ENCODE results near the gene PACRG. TPM values are rescaled to one million over a fixed set of nuclear protein-coding genes. Genes with fewer than 3 reads are reported as not detected.

The PACRG gene
- total RNA-seq, 1 experiment from 2014 or later, result 0.44 TPM

GRCh38 chr6:162773996-162774395, 46.2 kb downstream of the PACRG start:
- Mint-ChIP-seq H3K27ac (no peak overlapping the region), H3K27me3 (ENCODE audit: low read depth) (no peaks in the 10 kb centered on the region), H3K9me3 (peaks cover 2% of the 10 kb centered on the region), H3K36me3 (no peaks in the 10 kb centered on the region), H3K4me1 (no peaks in the 10 kb centered on the region), H3K4me3 (no peak overlapping the region)
- TF ChIP-seq ZNF121 (CRISPR knock-in tag; IDR thresholded peaks at IDR 0.05), result no peak
- no peak for TF ChIP-seq CDX4 (CRISPR knock-in tag; IDR thresholded peaks at IDR 0.05; ENCODE audit: borderline replicate concordance)
- TF ChIP-seq FOXJ3 (CRISPR knock-in tag; IDR thresholded peaks at IDR 0.05; ENCODE audit: borderline replicate concordance), result no peak
- TF ChIP-seq ATF3 (CRISPR knock-in tag; conservative IDR thresholded peaks at IDR 0.05), result no peak
- TF ChIP-seq TEAD1 (CRISPR knock-in tag; IDR thresholded peaks at IDR 0.05), result no peak
- no peak for TF ChIP-seq TEAD4 (CRISPR knock-in tag; IDR thresholded peaks at IDR 0.05)
- TF ChIP-seq GABPB1 (CRISPR knock-in tag; IDR thresholded peaks at IDR 0.05), result no peak
- no peak for TF ChIP-seq E2F5 (CRISPR knock-in tag; IDR thresholded peaks at IDR 0.05)
- no peak for TF ChIP-seq TP53 (CRISPR knock-in tag; IDR thresholded peaks at IDR 0.05)
- TF ChIP-seq RORB (CRISPR knock-in tag; IDR thresholded peaks at IDR 0.05), result no peak
- no peak for TF ChIP-seq OVOL2 (CRISPR knock-in tag; IDR thresholded peaks at IDR 0.05; ENCODE audit: borderline replicate concordance)
- TF ChIP-seq MAX (CRISPR knock-in tag; IDR thresholded peaks at IDR 0.05), result no peak
- no peak for TF ChIP-seq ERG (CRISPR knock-in tag; IDR thresholded peaks at IDR 0.05)
- TF ChIP-seq USF2 (CRISPR knock-in tag; IDR thresholded peaks at IDR 0.05), result no peak
- no peak for TF ChIP-seq RELA (CRISPR knock-in tag; IDR thresholded peaks at IDR 0.05; ENCODE audit: borderline replicate concordance)
- POLR2A ChIA-PET, result no interaction called here
- DNase-seq (ENCODE audit: low spot score) (no peak), ATAC-seq (no peak)
- CTCF ChIA-PET, result no interaction called here

GRCh38 chr6:162777091-162777490, 49.3 kb downstream of the PACRG start:
- DNase-seq (ENCODE audit: low spot score) (no peak), ATAC-seq (no peak)
- ChIA-PET POLR2A (no interaction called here), CTCF (no interaction called here)
- H3K4me3 Mint-ChIP-seq, result no peak overlapping the region
- H3K27ac Mint-ChIP-seq, result no peak overlapping the region
- no peaks in the 10 kb centered on the region for H3K4me1 Mint-ChIP-seq
- H3K27me3 Mint-ChIP-seq (ENCODE audit: low read depth), result no peaks in the 10 kb centered on the region
- H3K36me3 Mint-ChIP-seq, result peaks cover 10% of the 10 kb centered on the region
- peaks cover 25% of the 10 kb centered on the region for H3K9me3 Mint-ChIP-seq
- TF ChIP-seq ZNF232 (CRISPR knock-in tag; IDR thresholded peaks at IDR 0.05), result no peak
- no peak for TF ChIP-seq ZNF121 (CRISPR knock-in tag; IDR thresholded peaks at IDR 0.05)
- no peak for TF ChIP-seq MAX (CRISPR knock-in tag; IDR thresholded peaks at IDR 0.05)
- TF ChIP-seq ZNF425 (CRISPR knock-in tag; conservative IDR thresholded peaks at IDR 0.05), result no peak
- no peak for TF ChIP-seq FOXK1 (CRISPR knock-in tag; IDR thresholded peaks at IDR 0.05)
- TF ChIP-seq ZMAT4 (CRISPR knock-in tag; IDR thresholded peaks at IDR 0.05), result no peak
- TF ChIP-seq EMX1 (CRISPR knock-in tag; IDR thresholded peaks at IDR 0.05), result no peak
- TF ChIP-seq SMAD3 (CRISPR knock-in tag; IDR thresholded peaks at IDR 0.05; ENCODE audit: borderline replicate concordance), result no peak
- TF ChIP-seq ZNF423 (CRISPR knock-in tag; IDR thresholded peaks at IDR 0.05), result no peak
- no peak for TF ChIP-seq PRDM15 (CRISPR knock-in tag; IDR thresholded peaks at IDR 0.05)
- TF ChIP-seq NFE2L1 (CRISPR knock-in tag; IDR thresholded peaks at IDR 0.05), result no peak
